Femur (tissue), 1 donor: Measurements from ENCODE around the gene NAA10.

ENCODE experiments used
- DNase-seq: peaks from one replicate; pipeline ENCODE4 v3.0.0-alpha.2; 2017

The NAA10 gene

DNA sequence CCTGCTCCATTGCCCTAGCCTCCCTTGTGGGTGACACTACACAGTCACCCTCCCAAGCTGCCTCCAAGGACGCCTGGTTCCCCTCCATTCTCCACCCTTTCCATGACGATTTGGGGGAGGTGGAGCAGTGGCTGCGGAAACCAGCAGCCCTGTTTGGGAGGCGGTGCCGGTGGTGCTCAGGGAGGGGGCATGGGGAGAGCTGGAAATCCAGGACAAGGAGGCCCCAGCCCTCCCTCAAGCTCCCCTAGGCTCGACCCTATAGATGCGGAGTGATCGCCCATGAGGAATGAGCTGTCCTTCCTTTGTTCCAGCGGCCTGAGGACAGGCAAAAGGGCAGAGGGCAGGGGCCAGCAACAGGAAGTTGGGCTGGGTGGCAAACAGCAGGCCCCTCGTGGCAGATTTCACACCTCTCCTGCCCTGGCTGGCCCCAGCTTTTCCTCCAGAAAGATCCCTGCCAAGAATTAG lies 13.2 kb upstream of the NAA10 start:
- DNase-seq: no peak

GRCh38 chrX:153947009-153947769 lies 12.4 kb upstream of the NAA10 start:
- peak; percentile 73 for DNase-seq

DNA sequence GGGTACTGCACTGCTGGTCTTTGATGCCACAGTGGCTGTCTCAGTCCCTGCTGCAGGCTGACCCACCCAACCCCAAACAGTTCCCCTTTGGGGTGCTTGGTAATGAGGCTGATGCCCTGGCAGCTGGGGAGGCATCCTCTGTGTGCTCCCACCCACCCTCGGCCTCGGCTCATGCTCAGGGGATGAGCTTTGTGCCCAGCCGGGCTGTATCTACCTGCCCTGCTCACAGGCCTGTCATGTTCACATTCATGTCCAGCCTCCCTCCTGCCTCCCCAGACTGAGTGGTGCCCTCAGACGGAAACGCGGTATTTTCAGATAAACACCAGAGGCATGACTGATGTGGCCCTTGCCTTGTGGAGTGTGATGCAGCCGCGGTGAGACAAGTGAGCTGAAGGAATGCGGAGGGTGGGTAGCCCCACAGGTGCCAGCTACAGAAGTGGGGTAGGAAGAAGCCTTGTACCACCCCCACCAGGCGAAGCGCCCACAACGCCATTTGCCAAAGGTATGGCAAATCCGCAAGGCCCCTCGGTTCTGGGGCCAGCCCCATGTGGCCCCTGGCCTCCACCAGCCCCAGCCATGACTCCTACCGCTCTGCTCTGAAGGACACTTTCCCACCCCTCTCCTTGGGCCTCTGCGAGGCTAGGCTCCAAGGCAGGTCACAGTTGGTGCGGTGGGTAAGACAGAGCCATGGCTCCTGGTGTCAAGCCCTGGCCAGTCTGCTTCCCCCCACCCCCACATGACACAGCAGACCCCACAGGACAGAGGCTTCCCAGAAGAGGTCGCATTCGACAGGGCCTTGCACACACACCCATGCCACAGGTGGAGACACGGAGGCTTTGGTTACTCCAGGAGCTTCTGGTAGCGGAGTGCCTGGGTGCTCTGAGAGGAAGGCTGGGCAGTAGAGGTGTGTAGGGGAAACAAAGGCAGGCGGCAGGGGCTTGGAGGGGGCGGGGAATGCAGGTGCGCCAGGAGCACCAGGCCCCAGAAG lies 11.4 kb upstream of the NAA10 start:
- DNase-seq: no peak

DNA sequence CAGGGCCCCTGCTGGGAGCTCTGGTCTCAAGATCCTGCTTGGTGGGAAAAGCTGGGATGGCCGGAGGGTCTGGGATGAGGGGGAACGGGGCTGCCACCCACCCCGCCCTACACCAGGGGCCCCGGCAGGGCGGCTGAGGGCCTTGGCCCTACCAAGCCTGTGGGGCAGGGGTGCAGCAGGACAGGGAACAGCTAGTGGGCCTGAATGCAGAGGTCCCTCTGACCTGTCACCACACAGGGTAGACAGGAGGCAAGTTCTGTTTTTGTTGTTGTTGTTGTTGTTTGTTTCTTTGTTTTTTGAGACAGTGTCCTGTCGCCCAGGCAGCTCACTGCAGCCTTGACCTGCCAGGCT lies 9.9 kb upstream of the NAA10 start:
- no peak for DNase-seq

DNA sequence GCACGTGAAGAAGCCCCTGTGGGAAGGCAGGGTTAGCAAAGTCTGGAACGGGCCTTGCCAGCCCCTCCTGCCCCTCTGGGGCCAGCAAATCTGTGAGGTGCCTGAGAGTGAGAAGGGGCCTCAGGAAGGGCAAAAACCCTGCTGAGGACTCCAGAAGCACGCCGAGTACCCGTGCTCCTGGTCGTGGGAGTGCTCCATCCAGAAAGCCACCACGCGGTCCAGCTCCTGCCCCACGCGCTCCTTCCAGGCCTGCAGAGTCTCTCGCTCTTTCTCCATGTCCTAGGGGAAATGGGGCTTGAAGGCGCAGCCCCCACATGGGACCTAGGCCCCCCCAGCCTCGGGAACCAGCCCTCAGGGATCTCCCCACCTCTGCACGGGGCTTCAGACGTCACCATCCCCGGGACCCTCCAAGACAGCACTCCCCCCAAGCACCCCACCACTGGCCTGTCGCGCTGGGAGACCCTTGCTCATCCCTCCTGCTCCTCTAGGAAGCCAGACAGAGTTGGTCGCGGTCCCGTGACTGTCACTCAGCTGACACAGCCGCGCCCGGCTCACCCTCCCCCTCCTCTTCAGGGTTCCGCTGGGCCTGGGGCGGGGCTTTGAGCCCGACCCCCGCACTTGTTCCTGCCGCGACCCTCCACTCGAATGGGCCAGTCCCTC lies 9.4 kb upstream of the NAA10 start, which contains the start of gene RENBP:
Gene RENBP, minus strand, starts transcription at position 504 of the 660 bp plus-strand sequence. Its CDS starts 33 bp downstream, at position 471.
- no peak for DNase-seq

DNA sequence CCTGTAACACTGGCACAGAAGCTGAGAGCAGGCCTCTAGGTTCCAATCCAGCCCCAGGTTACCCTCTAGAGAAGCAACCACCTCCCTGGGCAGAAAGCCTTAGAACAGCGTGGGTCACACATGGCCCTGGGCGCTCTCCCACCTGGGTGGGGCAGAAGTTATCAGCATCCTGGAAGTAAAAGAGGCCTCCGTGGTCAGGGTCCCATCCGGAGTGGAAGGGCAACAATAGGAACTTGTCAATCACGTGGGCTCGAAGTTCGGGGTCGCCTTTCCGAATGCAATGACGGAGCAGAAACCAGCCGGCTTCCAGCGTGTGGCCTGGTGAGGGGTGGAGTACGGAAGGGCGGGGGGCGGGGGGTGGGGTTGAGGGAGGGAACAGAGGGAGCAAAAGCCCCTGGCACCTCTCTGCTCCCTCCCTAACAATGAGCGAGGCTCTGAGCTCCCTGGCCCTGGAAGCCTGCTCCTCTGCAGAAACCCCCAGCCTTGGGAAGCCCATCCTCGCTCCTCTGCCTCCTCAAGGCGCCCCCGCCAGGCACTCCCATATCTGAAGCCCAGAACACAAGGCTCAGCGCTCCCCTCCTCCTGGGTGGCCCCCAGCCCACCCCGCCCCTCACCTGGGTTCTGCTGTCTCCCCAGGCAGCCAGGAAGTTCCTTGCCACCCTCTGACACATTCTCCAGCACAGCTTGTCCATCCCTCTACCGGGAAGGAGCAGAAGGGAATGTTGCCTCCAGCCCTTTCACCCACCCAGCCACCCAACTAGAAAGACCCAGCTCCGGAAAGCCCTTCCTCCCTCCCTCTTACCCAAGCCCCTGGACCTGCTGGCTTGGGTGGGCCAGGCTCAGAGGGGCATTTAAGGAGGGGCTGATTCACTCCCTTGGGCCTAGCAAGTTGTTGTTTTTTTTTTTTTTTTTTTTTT lies 6.8 kb upstream of the NAA10 start:
- DNase-seq: no peak

- no peak for DNase-seq
These were observed 4.7 kb upstream of the NAA10 start for GRCh38 chrX:153939573-153939972.

- no peak for DNase-seq
These were observed 3.5 kb upstream of the NAA10 start for GRCh38 chrX:153938226-153938786.

DNA sequence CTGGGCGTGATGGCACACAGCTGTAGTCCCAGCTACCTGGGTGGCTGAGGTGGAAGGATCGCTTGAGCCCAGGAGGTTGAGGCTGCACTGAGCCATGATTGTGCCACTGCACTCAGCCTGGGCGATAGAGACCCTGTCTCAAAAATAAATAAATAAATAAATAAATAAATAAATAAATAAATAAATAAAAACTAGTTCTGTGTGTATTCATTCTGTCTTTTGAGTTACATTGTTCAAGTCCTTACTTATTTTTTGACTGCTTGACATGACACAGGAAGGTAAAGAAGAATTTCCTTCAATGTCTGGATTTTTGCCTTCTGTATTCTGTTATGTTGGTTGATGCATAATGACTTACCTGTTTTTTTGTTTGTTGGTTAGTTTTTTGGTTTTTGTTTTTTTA lies 2.2 kb upstream of the NAA10 start:
- no peak for DNase-seq

DNA sequence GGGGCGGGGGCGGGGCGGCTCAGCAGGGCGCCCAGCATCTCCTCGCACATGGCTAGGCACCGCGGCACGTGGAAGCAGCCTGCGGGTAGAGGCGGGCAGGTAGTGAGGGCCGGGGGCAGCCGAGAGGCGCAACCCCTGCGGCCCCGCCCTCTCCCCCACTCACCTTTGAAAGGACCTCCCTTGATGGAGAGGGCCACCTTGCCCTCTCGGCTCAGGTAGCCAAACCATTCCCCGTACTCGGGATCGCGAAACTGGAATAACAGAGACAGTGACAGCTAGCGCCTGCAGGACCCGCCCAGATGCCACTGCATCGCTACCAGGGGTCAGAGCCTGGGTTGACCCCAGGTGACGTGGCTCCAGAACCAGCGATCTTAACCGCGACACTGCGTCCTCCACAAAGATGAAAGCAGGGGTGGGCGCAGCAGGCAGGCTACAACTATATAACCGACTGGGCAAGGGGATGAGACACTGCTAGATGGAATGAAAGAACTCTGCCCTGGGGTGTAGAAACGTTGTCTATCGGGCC lies 552 bp upstream of the NAA10 start:
- no peak for DNase-seq

- DNase-seq: no peak
These were observed 582 bp downstream of the NAA10 start for GRCh38 chrX:153934148-153934761.

GRCh38 chrX:153933748-153934147 lies 1.1 kb downstream of the NAA10 start:
- DNase-seq: no peak

GRCh38 chrX:153932220-153932915 lies 2.5 kb downstream of the NAA10 start:
- no peak for DNase-seq

GRCh38 chrX:153931748-153932147 lies 3.1 kb downstream of the NAA10 start:
- no peak for DNase-seq

- no peak for DNase-seq
These were observed 3.7 kb downstream of the NAA10 start for GRCh38 chrX:153931151-153931550.

- DNase-seq: no peak
These were observed 4.6 kb downstream of the NAA10 start for GRCh38 chrX:153930011-153930910.

DNA sequence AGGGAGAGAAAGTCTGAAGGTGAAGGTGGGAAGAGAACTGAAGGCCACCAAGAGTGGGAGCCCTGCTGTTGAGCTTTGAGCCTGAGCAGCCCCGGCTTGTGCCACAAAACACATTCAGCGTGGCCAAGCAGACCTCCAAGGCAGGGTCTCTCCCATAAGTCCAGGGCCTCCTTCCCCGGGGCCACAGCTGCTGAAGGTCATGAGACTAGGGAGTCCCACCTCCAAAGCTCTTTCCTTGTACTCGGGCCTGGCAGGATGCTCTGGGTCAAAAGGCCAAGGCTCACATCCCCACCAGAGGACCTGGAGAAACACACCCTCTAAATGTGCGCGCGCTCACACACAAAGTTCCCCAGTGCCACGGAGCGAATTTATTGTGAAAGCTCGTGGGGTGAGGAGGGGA lies 5.3 kb downstream of the NAA10 start:
- no peak for DNase-seq

DNA sequence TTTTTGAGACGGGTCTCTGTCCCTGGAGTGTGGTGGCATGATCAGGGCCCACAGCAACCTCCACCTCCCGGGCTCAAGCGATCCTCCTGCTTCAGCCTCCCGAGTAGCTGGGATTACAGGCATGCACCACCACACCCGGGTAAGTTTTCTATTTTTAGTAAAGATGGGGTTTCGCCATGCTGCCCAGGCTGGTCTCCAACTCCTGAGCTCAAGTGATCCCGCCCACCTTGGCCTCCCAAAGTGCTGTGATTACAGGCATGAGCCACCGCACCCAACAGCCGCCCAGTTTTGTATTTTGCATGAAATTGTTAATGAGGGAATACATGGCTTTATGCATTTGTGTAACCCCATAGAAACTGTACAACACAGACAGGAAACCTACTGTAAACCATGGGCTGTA lies 6.0 kb downstream of the NAA10 start:
- DNase-seq: no peak
